GM12878 (cell line): Measurements from ENCODE around the gene STPG1. TPM values are rescaled to one million over a fixed set of nuclear protein-coding genes. Genes with fewer than 3 reads are reported as not detected.

Experiments
- ATAC-seq: fragments of 200-7000 bp; cut with Tn5 transposase; 3 replicates; pipeline ENCODE4 v1.9.1; 2020; ENCODE audit warnings: mild to moderate bottlenecking, moderate library complexity
- BruUV-seq: library from RNA; stranded (reverse); fragments of 400-500 nt; replicated peaks from 2 replicates; lab custom pipeline; 2021; lab: Mats Ljungman, UMichigan
- CTCF ChIA-PET: fragments of 300-600 bp; sonication (Branson Sonifier 250); formaldehyde crosslinking; extraction: SDS; loops from one replicate; lab custom pipeline; 2021; ENCODE audit warnings: inconsistent platforms; lab: Yijun Ruan, JAX
- POLR2A ChIA-PET: fragments of 350-600 bp; formaldehyde crosslinking; extraction: SDS; loops from one replicate; lab custom pipeline; 2021; ENCODE audit warnings: inconsistent platforms; lab: Charles Lee
- RAD21 ChIA-PET: fragments of 300-600 bp; sonication (Branson Sonifier 250); formaldehyde crosslinking; loops from one replicate; lab custom pipeline; 2023; ENCODE audit warnings: antibody characterized with exemption; ENCODE audit not compliant: unreplicated experiment; lab: Charles Lee
- SMC1A ChIA-PET: fragments of 300-600 bp; sonication (Branson Sonifier 250); formaldehyde crosslinking; loops from one replicate; lab custom pipeline; 2023; ENCODE audit not compliant: unreplicated experiment, uncharacterized antibody; lab: Charles Lee
- DNase-seq: peaks from one replicate; pipeline ENCODE4 v3.0.0-alpha.2; 2011; ENCODE audit warnings: low read depth, low spot score
- FAIRE-seq: peaks from 3 replicates; lab custom pipeline; 2011; peaks lifted over from hg19 to GRCh38; lab: Jason Lieb, UNC
- H2AFZ ChIP-seq: 2 replicates; pipeline ENCODE4 v1.6.0; 2011; ENCODE audit warnings: low read depth, low read length, control low read depth; ENCODE audit not compliant: control insufficient read depth
- H3K27ac ChIP-seq: 2 replicates; pipeline ENCODE4 v1.5.1; 2011; ENCODE audit warnings: control low read depth; ENCODE audit not compliant: control insufficient read depth, insufficient read depth
- H3K27me3 ChIP-seq, 2 experiments: replicated peaks in 1 of 2; 2 replicates each; pipeline versions ENCODE4 v1.6.0 to v1.6.1; 2011; ENCODE audit warnings: low read length in 1 of 2; ENCODE audit not compliant: control insufficient read depth in 2 of 2, insufficient read depth in 2 of 2
- H3K36me3 ChIP-seq, 2 experiments: 2 replicates each; pipeline ENCODE4 v1.5.1; 2011; ENCODE audit warnings: low read length in 1 of 2; ENCODE audit not compliant: control insufficient read depth in 2 of 2, insufficient read depth in 2 of 2
- H3K4me1 ChIP-seq: 2 replicates; pipeline ENCODE4 v1.6.1; 2011; ENCODE audit warnings: mild to moderate bottlenecking, low read length, moderate library complexity, mixed read lengths; ENCODE audit not compliant: control insufficient read depth, insufficient read depth
- H3K4me2 ChIP-seq: 2 replicates; pipeline ENCODE4 v1.6.0; 2011; ENCODE audit warnings: control low read depth; ENCODE audit not compliant: control insufficient read depth, insufficient read depth
- H3K4me3 ChIP-seq: fragments of 200-600 bp; sonication (generic); 2 replicates; pipeline ENCODE4 v1.5.1; 2016
- H3K79me2 ChIP-seq: 2 replicates; pipeline ENCODE4 v1.6.0; 2011; ENCODE audit warnings: low read length; ENCODE audit not compliant: control insufficient read depth, insufficient read depth
- H3K9ac ChIP-seq: 2 replicates; pipeline ENCODE4 v1.8.0; 2011; ENCODE audit warnings: low read length, control low read depth, mixed read lengths; ENCODE audit not compliant: control insufficient read depth, insufficient read depth
- H3K9me3 ChIP-seq: replicated peaks from 3 replicates; pipeline ENCODE4 v1.5.1; 2011; ENCODE audit warnings: mild to moderate bottlenecking, low read length; ENCODE audit not compliant: control insufficient read depth, insufficient read depth
- H4K20me1 ChIP-seq: 2 replicates; pipeline ENCODE4 v1.6.0; 2011; ENCODE audit not compliant: control insufficient read depth, insufficient read depth
- BACH1 ChIP-seq: fragments of 450-650 bp; IDR thresholded peaks from 2 replicates; pipeline ENCODE4 v1.6.1; 2017; ENCODE audit warnings: mild to moderate bottlenecking, borderline replicate concordance
- BHLHE40 ChIP-seq, 2 experiments: fragments of 450-650 bp in 1 of 2; IDR thresholded peaks; 2 replicates each; pipeline ENCODE4 v1.6.1; 2011 to 2017; ENCODE audit warnings: low read depth in 2 of 2, borderline replicate concordance in 1 of 2, improper control_type of control experiment in 1 of 2, low read length in 1 of 2, mild to moderate bottlenecking in 1 of 2
- CHD1 ChIP-seq: IDR thresholded peaks from 2 replicates; pipeline ENCODE4 v1.6.1; 2012; ENCODE audit warnings: low read depth, low read length, improper control_type of control experiment
- HCFC1 ChIP-seq: fragments of 150-350 bp; IDR thresholded peaks from 2 replicates; pipeline ENCODE4 v1.6.1; 2014; ENCODE audit warnings: low read length
- JUND ChIP-seq: IDR thresholded peaks from 2 replicates; pipeline ENCODE4 v1.6.1; 2012; ENCODE audit warnings: low read depth, mild to moderate bottlenecking, low read length, improper control_type of control experiment, moderate library complexity
- MYC ChIP-seq: IDR thresholded peaks from 2 replicates; pipeline ENCODE4 v1.6.1; 2011; ENCODE audit warnings: mild to moderate bottlenecking, low read length, moderate library complexity, inconsistent platforms; ENCODE audit not compliant: insufficient read depth, insufficient replicate concordance, insufficient read length, severe bottlenecking
- RELB ChIP-seq: fragments of 450-650 bp; IDR thresholded peaks from 2 replicates; pipeline ENCODE4 v1.6.1; 2017; ENCODE audit warnings: low read depth, mild to moderate bottlenecking, moderate library complexity
- RUNX3 ChIP-seq: IDR thresholded peaks from 2 replicates; pipeline ENCODE4 v1.6.1; 2012; ENCODE audit warnings: low read length, inconsistent platforms
- SMC3 ChIP-seq: IDR thresholded peaks from 2 replicates; pipeline ENCODE4 v1.6.1; 2011; ENCODE audit warnings: low read length, improper control_type of control experiment, borderline replicate concordance
- TCF12 ChIP-seq: IDR thresholded peaks from 2 replicates; pipeline ENCODE4 v1.6.1; 2011; ENCODE audit warnings: low read depth, mild to moderate bottlenecking, low read length
- ZNF274 ChIP-seq: IDR thresholded peaks from one replicate; pipeline ENCODE4 v1.8.0; 2011; ENCODE audit not compliant: insufficient read length, insufficient read depth
- WGBS: methylation state at CpG from one replicate; pipeline ENCODE4 v1.1.6; 2016; ENCODE audit warnings: low lambda C conversion rate; ENCODE audit not compliant: insufficient replicate concordance, insufficient coverage; ENCODE audit errors: missing lambda C conversion rate; 5-methylcytosine and 5-hydroxymethylcytosine counted together
- in situ Hi-C: fragments of 300-500 bp; cut with MboI; formaldehyde crosslinking; loops from 9 replicates; pipeline ENCODE4 v1.14.3; 2018; ENCODE audit warnings: mixed read lengths
- intact Hi-C: fragments of 100-400 bp; cut with micrococcal nuclease; formaldehyde crosslinking; loops from one replicate; pipeline ENCODE4 v1.14.2; 2022; ENCODE audit not compliant: unreplicated experiment
- polyA plus RNA-seq, 11 experiments: library from polyadenylated mRNA; depleted of rRNA in 4 of 11; unstranded in 6 of 11; stranded (reverse) in 5 of 11; fragments of >200 nt; fragmentation: Nextera tagmentation in 4 of 11; fragmentation: Illumina TruSeq in 1 of 11; extraction: Ambion mirVana in 4 of 11; extraction: Trizol in 1 of 11; gene quantifications; 1 replicate in 1 of 11; 2 replicates in 10 of 11; pipeline versions ENCODE4 v1.2.1 to v1.2.3, GENCODE V29; 2011 to 2016; ENCODE audit warnings: inconsistent platforms in 2 of 11, missing spikeins in 2 of 11, low read depth in 1 of 11
- total RNA-seq, 4 experiments: library from RNA; depleted of rRNA in 3 of 4; stranded (reverse); fragments of >200 nt in 3 of 4; fragmentation: Illumina TruSeq in 1 of 4; extraction: Trizol in 1 of 4; gene quantifications; 2 replicates each; pipeline versions ENCODE4 v1.2.1 to v1.2.3, GENCODE V29; 2013 to 2021
- TF ChIP-seq, protein P1 (sequence below): fragments of 450-650 bp; IDR thresholded peaks from 2 replicates; pipeline ENCODE4 v1.6.1; 2017; ENCODE audit warnings: borderline replicate concordance
- TF ChIP-seq, protein P2 (sequence below), 3 experiments: IDR thresholded peaks in 2 of 3; conservative IDR thresholded peaks in 1 of 3; 2 replicates each; pipeline ENCODE4 v1.5.1; 2011; ENCODE audit warnings: low read depth in 3 of 3, low read length in 3 of 3, mild to moderate bottlenecking in 3 of 3, control low read depth in 2 of 3, moderate library complexity in 2 of 3, inconsistent platforms in 1 of 3, mixed read lengths in 1 of 3; ENCODE audit not compliant: control insufficient read depth in 2 of 3, insufficient read depth in 1 of 3; ENCODE audit errors: extremely low read depth in 1 of 3

Gene STPG1
- total and polyA plus RNA-seq, 10 of the 15 experiments (the other 5 are each of a cell fraction or from before 2014, with no cell fraction given): 0.22 to 2.6 (median 0.73) TPM

- FAIRE-seq (no peak), DNase-seq (no peak)
- intact Hi-C loops: no loop called here
- in situ Hi-C loops: no loop called here
- TF ChIP-seq, protein P1, sequence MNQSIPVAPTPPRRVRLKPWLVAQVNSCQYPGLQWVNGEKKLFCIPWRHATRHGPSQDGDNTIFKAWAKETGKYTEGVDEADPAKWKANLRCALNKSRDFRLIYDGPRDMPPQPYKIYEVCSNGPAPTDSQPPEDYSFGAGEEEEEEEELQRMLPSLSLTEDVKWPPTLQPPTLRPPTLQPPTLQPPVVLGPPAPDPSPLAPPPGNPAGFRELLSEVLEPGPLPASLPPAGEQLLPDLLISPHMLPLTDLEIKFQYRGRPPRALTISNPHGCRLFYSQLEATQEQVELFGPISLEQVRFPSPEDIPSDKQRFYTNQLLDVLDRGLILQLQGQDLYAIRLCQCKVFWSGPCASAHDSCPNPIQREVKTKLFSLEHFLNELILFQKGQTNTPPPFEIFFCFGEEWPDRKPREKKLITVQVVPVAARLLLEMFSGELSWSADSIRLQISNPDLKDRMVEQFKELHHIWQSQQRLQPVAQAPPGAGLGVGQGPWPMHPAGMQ: no peak
- no peak for TF ChIP-seq RELB
- no peak for TF ChIP-seq MYC
- no peak for TF ChIP-seq TCF12
- no peak for TF ChIP-seq CHD1
- TF ChIP-seq, protein P2, sequence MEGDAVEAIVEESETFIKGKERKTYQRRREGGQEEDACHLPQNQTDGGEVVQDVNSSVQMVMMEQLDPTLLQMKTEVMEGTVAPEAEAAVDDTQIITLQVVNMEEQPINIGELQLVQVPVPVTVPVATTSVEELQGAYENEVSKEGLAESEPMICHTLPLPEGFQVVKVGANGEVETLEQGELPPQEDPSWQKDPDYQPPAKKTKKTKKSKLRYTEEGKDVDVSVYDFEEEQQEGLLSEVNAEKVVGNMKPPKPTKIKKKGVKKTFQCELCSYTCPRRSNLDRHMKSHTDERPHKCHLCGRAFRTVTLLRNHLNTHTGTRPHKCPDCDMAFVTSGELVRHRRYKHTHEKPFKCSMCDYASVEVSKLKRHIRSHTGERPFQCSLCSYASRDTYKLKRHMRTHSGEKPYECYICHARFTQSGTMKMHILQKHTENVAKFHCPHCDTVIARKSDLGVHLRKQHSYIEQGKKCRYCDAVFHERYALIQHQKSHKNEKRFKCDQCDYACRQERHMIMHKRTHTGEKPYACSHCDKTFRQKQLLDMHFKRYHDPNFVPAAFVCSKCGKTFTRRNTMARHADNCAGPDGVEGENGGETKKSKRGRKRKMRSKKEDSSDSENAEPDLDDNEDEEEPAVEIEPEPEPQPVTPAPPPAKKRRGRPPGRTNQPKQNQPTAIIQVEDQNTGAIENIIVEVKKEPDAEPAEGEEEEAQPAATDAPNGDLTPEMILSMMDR (IDR thresholded peaks at IDR 0.05 in 2 of 3, conservative IDR thresholded peaks at IDR 0.05 in 1 of 3; ENCODE audit: control insufficient read depth in 2 of 3, extremely low read depth in 1 of 3, insufficient read depth in 1 of 3, low read depth in 3 of 3, low read length in 3 of 3): no peak
- no peak for TF ChIP-seq RUNX3
- no peak for TF ChIP-seq ZNF274
- TF ChIP-seq BHLHE40 (IDR thresholded peaks at IDR 0.05; ENCODE audit: borderline replicate concordance in 1 of 2, low read depth in 2 of 2, low read length in 1 of 2): no peak
- no peak for TF ChIP-seq BACH1
- TF ChIP-seq JUND: no peak
- no peak for TF ChIP-seq SMC3
- no peak for TF ChIP-seq HCFC1
- TF ChIP-seq, all 136 proteins: peak for 0
- no peak overlapping the region for H3K4me2 ChIP-seq
- no peak overlapping the region for H3K27ac ChIP-seq
- SMC1A ChIA-PET: interaction anchor here (1.1 to 3.1 kb wide), 3 partner anchors 187 to 239 kb away, joined by 3 to 24 read pairs (median 4); no protein-coding TSS in a partner anchor
- H2AFZ ChIP-seq: no peak overlapping the region
- no peak for ATAC-seq
- no peak overlapping the region for H3K9ac ChIP-seq
- BruUV-seq: no TSS peak
- H3K79me2 ChIP-seq: no peaks in the 10 kb centered on the region; the same call in 1 of the 2 replicates
- no peaks in the 10 kb centered on the region for H3K9me3 ChIP-seq
- no peak overlapping the region for H3K4me3 ChIP-seq
- H3K27me3 ChIP-seq: no peaks in the 10 kb centered on the region; a peak in 1 of 4 replicates
- RAD21 ChIA-PET: interaction anchor here (1.1 to 1.3 kb wide), 3 partner anchors 185 to 200 kb away, joined by 3 to 4 read pairs (median 4); no protein-coding TSS in a partner anchor
- CTCF ChIA-PET: interaction anchor here (0.6 to 6.2 kb wide), 2 partner anchors 68 to 189 kb away, joined by 3 to 74 read pairs; no protein-coding TSS in a partner anchor
- WGBS: 64% methylated on average over 4 of the region's 4 CpGs
- H3K4me1 ChIP-seq: peaks cover 44% of the 10 kb centered on the region
- no peaks in the 10 kb centered on the region for H3K36me3 ChIP-seq
- no peaks in the 10 kb centered on the region for H4K20me1 ChIP-seq
- POLR2A ChIA-PET: no interaction called here
Observed at GRCh38 chr1:24389231-24389678, 24.3 kb downstream of the STPG1 start.
